GM19099 (cell line): ENCODE results near the gene POLN.

Experiments
- POLR2A ChIP-seq: IDR thresholded peaks from 3 replicates; pipeline ENCODE4 v1.6.1; 2011; ENCODE audit warnings: low read depth; ENCODE audit not compliant: insufficient read length; ENCODE audit errors: extremely low read depth

POLN gene

DNA sequence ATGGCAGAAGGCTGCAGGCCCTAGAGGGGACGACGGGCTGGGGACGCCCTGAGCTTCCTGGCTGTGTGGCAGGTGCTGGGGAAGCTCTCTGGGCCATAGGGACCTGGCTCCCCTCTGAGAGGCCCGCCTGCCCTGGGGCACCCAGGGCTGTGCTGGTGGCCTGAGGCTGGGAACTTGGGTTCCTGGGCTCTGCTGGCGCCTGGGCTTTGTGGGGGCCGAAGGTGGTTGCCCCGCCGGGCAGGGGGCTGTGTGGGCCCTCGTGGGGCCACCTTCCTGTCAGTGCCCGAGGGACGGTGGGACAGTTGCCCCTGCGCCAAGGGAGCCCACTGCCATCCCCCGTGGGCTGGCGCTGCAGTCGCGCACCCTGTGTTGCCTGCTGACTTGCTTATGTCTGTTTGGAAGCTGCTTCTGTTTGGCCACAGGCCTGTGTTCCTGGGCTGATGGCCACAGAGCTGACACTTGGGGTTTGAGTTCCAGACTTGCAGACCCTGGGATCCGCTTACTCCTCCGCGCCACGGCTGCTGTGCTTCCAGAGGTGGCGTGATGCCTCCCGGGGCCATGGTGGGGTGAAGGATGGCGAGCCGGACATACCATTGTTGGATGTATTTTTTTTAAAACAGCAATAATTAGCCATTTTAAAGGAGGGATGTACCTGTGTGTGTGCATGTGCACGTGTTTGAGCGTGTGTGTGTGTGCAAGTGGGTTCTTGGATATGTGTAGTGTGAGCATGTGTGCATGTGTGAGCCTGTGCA is 174.3 kb downstream of the POLN start:
- TF ChIP-seq POLR2A = no peak

DNA sequence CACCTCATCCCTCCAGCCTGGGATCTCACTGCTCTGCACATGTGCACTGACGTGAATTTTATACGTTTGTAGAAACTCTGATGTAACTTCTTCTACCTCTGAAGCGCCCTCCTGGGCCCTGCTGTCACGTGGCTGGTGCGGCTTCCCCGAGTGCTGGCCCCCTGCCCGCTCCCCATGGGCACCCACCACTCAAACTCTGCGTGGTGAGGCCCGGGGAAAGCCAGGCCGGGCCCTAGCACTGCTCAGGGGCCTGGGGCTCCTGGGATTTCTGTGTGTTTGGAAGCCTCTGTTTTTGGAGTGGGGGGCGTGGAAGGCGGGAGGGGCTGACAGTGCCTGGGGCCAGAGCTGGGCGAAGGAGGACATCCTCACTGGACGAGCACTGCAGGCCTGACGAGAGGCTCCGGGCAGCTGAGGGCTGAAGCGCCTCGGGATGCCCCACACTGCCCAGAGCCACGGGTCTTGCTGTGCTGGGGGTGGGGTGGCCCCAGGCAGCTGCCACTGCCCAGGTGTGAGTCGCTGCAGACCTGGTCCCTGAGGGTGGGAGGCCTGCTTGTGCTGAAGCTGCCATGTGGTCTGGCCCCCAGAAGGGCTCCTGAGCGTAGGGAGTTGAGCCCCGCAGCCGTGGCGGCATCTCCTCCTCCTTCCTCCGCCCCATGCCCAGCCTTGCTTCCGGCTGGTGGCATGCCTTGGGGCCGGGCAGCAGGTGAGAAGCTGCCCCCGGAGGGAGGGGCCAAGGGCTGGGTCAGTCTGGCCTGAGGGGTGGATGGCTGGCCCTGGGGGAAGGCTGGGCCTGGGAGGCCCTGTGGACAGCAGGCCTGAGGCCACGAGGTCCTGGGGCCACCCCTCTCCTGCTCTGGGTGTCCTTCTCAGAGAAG is 175.1 kb downstream of the POLN start:
- no peak for TF ChIP-seq POLR2A

DNA sequence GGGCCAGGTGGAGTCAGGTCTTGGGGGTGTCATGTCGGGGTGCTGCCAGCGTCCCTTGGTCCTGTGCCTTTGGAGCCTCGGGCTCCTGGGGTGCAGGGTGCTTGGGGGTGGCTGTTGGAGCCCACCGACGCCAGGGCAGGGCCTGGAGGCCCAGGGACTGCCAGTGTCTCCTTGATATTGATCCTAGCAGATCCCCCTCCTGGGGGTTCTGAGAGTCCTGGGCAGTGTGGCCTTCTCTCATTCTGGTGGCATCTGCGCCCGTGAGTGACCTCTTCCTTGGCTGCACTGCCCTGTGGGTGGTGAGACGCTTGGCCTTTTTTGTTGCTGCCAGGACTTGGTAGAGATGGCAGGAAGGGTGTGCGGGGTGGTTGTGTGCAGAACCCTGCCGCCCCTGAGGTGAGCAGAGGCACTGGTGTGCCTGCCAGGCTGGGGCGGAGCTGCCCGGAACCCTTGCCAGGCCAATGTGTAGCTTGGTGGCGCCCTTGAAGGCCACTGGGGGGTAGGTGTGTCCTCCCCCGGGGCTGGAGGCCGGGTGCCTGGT is 175.8 kb downstream of the POLN start:
- TF ChIP-seq POLR2A = no peak

DNA sequence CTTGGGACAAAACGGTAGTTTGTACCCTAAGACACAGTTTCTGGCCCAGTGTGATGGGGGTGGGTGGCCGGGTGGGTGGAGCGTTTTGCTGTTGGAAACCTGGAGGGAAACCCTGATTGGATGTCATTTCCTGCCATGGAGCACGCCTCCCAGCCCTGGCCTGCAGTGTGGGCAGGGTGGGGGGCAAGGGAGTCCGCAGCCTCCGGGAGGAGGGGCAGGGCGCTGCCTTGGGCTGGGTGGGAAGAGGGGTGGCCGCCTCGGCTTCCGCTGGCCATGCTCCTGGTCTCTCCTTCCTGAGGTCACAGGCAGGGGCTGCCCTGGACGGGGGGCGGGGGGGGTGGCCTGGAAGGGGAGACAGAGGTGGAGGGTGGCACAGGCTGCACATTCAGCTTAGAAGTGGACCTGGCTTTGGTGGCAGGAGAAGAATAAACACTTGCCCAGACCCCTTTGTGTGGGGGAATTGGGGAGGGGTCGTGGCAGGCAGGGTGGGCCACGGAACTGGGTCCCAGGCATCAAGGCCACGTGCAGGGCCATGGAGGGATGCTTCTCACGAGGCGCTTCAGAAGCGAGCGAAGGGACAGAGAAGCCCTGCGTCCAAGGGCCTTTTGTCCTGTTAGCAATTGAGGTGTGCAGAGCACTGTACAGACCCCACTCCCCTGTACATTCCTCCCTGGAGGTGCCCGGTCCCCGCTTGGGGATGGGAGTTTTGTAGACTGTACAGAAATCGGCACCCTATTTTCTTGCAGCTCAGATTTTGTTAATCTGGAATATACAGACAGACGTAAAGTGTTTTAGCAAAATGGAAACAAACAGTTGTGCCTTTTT is 176.6 kb downstream of the POLN start:
- no peak for TF ChIP-seq POLR2A

DNA sequence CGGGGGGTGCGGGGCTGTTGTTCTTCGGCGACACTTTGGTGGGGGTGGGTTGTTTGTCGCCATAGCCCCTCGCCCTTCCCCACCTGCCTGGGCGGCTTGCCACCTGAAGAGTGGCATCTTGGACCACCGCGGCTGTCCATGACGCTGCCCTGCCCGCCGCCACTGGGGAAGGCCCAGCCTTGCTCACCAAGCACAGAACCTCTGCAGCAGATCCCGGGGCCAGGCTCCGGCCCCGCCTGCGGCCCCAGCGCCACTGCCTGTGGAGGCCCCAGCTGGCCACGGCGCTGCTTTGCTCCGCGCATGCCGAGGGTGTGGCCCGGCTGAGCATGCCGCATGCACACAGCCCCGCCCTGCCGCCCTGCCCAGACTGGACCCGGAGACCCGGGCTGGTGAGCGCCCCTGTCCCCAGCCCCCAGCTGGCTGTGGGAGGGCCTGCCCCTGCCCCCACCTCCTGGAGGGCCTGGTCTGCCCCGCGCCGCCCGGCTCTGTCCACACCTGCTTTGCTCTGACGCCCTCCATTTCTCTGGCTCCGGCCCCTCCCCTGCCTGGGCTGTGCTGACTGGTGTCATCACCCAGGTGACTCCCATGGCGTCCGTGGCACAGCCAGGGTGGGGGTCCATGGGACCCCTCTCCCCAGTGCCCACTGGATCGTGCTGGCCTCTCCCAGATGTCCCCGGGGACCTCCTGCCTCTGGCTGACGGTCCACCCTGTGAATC is 177.5 kb downstream of the POLN start:
- no peak for TF ChIP-seq POLR2A

DNA sequence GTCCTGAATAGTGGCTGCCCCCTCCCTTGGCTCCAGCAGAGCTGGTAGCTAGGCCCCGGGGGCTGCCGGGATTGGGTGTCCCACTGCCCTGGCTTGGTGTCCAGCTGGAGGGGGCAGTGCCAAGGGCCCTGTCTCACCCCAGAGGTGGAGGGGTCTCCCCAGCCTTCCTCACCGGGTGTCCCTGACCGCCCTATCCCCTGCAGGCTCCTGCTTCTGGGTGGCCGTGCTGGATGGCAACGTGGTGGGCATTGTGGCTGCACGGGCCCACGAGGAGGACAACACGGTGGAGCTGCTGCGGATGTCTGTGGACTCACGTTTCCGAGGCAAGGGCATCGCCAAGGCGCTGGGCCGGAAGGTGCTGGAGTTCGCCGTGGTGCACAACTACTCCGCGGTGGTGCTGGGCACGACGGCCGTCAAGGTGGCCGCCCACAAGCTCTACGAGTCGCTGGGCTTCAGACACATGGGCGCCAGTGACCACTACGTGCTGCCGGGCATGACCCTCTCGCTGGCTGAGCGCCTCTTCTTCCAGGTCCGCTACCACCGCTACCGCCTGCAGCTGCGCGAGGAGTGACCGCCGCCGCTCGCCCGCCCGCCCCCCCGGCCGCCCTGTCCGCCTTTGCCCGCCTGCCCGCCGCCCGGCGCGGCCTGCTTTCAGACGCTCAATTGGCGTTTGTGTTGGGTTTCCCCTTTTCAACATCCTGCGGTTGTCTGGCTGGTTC is 178.2 kb downstream of the POLN start:
- no peak for TF ChIP-seq POLR2A

DNA sequence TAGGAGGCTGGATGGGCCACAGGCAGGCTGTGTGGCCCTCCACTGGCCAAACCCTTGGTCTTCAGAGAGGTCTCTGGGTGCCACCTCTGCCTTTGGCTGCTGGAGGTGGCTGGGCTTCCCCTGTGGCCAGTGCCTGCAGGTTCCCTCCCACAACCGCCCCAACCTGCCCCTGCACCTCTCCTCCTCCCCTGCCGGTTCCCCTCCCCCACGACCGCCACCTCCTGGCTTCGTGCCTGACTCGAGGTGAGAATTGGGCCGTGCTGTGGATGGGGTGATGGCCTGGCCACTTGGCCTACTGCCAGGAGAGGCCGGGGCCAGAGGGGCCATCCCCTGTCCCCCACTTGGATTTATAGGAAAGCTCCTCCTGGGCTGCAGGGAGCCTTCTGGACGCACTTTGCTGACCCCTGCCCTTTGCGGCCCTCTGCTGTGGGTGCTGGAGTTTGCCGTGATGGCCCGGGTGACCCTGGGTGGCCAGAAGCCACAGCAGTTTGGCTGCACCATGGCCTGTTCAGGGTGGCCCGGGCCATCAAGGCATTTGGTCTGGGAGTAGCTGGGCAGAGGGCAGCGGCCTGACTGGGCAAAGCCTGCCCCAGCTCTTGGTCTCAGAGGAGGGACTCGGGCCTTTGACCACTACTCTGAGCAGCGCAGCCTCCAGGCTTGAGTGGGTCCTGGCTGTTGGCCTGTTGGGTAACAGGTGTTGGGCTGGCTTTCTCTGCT is 179.0 kb downstream of the POLN start:
- TF ChIP-seq POLR2A = no peak

DNA sequence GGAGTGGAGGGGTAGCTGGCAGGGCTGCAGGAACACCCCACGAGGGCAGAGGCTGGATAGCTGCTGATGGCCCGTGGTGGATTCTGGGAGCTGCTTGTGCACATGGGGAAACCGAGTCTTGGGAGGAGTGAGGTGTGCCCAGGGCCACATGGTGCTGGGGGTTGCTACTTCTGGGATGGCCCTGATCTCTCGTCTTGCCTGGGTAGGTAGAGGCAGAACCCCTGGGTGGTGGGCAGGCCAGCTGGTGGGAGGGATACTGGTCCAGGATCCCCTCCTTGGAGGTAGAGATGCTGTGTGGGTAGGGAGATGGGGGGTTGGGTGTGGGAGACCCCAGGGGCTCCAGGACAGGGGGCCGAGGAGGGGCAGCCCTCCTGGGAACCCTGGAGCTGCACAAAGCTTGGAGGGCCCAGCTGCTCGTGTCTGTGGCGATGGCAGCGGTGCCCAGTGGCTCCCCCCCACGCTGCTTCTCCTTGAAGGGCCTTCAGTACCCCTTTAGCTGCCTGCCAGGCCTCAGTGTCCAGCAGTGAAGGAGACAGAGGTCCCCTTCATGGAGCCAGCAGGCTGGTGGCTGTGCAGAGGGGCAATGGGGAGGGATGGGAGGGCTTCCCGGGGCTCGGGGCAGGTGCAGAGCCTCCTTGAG is 179.6 kb downstream of the POLN start:
- no peak for TF ChIP-seq POLR2A

DNA sequence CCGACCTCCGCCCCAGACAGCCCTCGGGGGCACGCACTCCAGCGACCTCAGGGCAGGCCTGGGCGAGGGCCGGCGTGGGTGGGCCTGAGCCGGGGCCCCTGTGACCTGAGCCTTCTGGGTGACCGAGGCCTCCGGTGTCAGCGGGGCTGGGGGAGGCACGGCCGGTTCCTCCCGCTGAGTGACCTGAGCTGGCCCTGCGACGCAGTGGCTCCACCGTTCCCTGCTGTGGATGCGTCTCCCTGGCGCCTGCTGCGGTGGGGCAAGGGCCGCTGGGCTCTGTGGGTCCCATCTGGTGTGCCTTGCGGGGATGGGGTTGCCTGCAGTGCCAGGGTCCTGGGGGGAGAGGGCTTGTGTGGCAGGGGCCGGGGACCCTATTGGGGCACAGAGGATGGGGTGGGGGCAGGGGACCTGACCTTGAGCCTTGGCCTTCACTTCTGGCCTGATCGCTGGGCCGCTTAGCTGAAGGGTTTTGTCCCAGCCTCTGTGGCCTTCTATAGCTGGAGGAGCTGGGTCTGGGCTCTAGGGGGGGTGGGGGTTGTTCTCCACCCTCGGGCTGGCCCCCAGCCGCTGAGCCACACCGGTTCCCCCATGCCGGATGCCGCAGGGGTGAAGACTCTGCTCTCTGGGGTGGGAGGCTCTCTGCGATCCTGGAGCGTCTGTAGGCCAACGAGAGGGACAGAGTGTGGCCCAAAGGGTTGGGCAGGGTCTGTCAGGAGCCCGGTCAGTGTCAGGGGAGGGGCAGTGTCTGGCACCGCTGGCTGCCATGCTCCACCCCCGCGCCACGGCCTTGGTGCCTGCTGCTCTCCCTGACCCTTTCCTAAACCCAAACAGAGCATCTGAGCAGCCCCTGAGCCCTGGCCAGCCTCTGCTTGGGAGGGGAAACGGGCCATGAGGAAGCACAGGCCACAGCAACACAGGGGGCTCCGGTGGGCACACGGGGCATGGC is 180.5 kb downstream of the POLN start:
- no peak for TF ChIP-seq POLR2A

DNA sequence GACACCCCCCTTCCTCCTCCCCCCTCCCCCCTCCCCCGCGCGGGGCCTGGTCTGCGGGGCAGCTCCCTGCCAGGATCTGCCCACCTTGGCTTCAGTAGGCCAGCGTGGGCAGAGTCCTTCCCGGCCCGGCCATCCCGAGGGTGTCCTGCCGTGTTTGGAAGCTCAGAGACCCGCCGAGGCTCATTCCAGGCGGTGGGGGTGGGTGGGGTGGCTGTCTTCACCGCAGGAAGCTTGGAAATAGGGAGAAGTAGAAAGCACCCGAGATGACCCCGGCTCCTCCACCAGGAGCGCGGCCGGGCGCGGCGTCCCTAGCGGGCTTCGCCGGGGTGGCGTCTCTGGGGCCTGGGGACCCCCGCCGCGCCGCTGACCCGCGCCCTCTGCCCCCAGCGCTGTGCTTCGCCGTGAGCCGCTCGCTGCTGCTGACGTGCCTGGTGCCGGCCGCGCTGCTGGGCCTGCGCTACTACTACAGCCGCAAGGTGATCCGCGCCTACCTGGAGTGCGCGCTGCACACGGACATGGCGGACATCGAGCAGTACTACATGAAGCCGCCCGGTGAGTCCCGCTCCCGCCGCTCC is 181.2 kb downstream of the POLN start:
- TF ChIP-seq POLR2A = no peak
